Stimulated activated CD8-positive, alpha-beta memory T cell treated with anti-CD3 and anti-CD28 coated beads, Interleukin-4, amount 100 ng/mL, for 48 hours (primary cell): ENCODE measurements around the gene RING1.
"Not testable (repeated sequence)": the region's sequence is repeated elsewhere in the genome, so short reads cannot be mapped to it uniquely, and the experiment has no call there.

ENCODE experiments used
- DNase-seq: peaks from one replicate; pipeline ENCODE4 v3.0.0-alpha.2; 2020

The RING1 gene

GRCh38 chr6:33207552-33208090 is 679 bp upstream of the RING1 start:
- DNase-seq = no peak

GRCh38 chr6:33209856-33210255 is 1.6 kb downstream of the RING1 start:
- no peak for DNase-seq

GRCh38 chr6:33211136-33211535 is 2.8 kb downstream of the RING1 start:
- DNase-seq = no peak

DNA sequence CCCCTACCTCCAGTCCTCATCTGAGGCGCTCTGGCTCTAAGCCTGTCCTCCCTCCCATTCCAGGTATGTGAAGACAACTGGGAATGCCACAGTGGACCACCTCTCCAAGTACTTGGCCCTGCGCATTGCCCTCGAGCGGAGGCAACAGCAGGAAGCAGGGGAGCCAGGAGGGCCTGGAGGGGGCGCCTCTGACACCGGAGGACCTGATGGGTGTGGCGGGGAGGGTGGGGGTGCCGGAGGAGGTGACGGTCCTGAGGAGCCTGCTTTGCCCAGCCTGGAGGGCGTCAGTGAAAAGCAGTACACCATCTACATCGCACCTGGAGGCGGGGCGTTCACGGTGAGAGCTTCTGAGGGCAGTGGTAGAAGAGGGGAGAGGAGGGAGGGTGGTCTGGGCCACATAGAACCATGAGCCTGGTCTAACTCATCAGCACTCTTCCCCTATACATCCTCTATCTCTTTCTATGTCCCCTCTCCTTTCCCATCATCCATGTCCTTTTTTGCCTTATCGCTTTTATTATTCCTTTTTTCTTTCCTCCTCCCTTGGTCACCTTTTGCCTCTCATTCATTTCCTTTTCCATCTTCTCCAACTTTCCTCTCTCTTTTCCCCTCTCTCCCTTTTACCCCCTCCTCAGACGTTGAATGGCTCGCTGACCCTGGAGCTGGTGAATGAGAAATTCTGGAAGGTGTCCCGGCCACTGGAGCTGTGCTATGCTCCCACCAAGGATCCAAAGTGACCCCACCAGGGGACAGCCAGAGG is 3.5 kb downstream of the RING1 start:
- no peak for DNase-seq

GRCh38 chr6:33212857-33213165 is 4.5 kb downstream of the RING1 start:
- no peak for DNase-seq

DNA sequence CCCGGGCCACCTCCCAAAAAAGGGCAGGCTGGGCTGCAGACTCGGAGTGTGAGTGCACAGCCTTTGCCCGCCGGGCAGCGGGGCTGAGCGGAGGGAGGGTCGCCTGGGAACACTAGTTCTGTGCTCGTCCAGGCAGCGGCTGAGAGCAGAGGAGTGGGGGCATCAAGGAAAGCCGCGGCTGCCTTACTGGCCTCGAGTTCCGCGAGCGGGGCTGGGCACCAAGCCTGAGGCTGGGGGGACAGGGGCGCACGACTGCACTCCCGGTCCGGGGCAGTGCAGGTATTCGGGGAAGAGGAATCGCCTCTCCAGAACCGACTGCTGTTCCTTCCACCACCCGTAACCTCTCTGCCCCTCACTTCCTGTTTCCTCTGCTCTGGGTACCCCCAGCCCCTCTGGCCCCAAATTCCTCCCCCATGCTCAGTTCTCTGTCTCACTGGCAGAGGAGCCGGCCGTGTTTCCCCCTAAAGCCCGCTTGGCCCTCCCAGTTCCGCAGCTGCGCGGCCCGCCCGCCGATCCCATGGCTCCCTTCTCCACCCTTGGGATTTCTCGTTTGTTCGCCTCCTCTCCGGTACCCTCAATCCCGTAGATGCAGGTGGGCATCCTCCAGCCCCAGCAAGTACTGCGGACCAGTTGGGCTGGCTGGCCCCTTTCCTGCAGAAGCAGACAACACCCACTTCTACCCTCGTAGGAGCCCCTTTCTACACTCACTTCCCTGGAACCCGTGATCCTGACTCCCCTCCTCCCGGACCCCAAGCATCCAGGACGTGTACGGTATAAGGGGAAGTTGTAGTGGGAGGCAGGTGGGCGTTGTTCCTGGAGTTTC is 5.1 kb downstream of the RING1 start:
- DNase-seq = no peak

DNA sequence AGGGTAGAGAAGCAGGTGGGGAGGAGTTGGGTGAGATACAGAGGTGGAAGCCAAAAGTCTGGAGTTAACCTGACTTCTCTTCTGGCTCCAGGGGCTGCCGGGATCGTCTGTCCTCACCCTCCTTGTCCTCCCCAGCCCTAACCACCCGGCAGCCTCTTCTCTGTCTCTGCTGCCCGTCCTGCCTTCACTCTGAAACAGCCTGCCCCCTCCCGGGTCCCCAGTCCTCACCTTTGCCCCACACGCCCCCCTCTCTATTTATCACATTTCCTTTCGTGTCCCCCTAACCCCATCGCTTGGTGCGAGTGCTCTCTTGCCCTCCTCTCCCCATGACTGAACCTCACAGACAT is 5.7 kb downstream of the RING1 start:
- DNase-seq = no peak

DNA sequence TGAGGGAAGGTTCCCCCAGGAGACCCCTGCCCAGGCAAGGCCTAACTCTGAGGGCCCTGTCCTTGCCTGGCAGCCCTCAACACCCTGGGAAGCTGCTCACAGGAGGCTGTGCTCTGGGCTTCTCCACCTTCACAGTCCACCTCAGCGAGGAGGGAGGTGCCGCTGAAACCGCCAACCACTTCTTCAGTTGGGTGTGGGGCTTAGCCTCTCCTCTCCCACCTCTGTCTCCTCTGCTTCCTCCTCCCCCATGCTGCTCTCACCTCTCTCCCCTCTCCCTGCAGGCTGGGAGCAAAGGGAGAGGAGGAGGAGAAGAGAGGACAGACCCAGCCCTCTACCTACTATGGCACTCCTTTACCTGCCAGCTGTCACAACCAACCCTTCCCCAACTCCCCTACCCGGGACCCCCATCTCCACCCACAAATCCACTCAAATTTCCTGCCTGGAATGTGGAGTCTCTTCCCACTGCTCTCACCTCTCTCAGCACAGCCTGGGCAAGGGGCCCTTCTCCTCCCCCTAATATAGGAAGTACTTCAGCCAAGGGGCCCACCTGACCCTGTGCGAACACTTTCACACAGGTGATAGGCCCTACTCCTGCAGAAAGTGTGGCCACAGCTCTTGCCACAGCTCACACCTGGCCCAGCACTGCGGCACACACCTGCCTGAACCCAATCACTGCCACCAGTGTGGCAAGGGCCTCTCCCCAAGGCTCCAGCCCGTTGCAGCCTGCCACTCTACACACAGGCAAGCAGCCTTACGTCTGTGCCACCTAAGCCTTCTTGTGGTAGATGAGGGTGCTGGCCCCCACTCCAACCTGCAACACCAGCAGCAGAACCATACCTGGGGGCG is 7.2 kb downstream of the RING1 start:
- DNase-seq = no peak

- DNase-seq = no peak
Observed at GRCh38 chr6:33216117-33216649, 7.9 kb downstream of the RING1 start.

DNA sequence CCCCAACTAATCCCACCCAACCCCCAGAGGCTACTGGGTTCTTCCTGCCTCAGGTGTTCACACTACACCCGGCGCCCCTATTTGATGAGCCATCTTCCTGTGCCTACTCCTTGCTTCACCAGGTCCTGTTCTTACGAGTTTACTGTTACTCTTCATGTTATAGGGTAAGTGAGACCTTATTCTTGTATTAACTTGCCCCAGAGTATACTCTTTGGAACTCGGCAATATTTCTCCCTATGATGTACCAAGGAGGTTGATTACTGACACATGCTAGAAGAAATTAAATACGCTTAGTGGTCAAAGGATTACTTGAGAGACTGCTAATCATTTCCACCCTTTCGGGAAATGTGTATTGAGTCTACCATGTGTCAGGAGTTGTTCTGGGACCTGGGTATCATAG is 8.9 kb downstream of the RING1 start:
- no peak for DNase-seq

- no peak for DNase-seq
Observed at GRCh38 chr6:33217681-33218080, 9.4 kb downstream of the RING1 start.

- DNase-seq = not testable (repeated sequence)
Observed at GRCh38 chr6:33226503-33227120, 18.3 kb downstream of the RING1 start.

DNA sequence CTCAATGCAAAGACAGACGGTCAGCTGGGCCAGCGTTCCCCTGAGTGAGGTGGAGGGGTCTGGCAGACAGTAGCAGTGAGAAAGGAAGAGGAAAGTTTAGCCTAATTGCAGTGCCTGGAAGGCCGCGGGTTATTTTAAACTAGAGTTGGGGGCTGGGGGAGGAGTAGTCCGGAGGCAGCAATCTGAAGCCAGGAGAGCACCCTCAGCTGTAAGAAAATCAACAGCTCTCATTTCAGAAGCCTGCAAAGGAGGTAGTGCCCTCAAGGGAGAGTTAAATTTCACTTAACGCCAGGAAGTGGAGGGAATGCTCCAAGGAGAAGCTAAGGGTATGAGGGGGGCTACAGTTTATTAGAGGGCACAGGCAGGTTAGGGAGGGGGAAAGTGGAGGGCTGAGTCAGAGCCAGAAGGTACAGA is 26.9 kb downstream of the RING1 start:
- DNase-seq = no peak

DNA sequence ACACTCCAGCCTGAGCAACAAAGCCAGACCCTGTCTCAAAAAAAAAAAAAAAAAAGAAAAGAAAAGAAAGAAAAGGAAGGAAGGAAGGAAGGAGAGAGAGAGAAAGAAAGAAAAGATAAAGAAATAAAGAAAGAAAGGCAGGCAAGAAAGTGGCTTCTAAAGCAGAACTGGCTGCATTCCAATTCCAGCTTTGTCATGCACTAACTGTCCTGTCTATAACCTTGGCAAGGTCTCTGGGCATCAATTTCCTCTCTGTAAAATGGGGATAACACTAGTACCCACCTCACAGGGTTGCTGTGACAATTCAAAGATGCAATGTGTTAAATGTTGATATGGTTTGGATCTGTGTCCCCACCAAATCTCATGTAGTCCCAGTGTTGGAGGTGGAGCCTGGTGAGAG is 28.0 kb downstream of the RING1 start:
- no peak for DNase-seq

GRCh38 chr6:33236852-33237251 is 28.6 kb downstream of the RING1 start:
- peak; percentile 5 for DNase-seq

DNA sequence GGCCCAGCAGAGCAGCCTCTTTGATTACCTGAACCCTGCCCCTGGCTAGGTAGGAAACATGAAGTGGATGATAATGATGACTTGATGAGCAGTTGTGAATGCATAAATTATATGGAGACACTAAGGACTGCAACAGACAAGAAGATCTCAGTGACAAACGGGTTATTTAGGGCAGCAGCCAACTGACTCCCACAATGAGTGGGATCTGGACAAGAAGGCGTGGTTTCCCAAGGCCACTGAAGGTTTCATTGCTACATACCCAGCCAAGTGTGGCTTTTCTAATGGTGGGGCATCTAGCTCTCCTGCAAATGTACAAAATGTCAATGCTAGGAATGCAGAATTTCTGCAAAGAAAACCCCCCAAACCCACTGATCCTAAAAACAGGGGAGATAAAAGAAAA is 29.4 kb downstream of the RING1 start:
- peak; percentile 4 for DNase-seq

DNA sequence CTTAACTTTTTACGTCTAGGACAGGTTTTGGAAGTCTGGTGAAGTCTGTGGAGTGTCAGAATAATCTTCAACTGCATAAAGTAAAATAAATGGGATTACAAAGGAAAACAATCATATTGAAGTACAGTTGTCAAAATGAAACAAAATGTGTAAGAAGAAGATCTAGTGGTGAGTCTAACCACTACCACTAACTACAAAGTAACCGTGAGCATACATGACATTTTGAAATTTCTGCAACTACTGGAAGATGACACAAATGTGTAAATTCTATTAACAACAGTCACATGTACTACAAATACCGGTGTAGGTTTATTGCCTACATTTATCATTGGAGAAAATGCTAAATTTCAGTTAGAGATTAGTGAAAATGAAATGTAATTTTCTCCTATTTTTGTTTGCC is 33.7 kb downstream of the RING1 start:
- DNase-seq = no peak

GRCh38 chr6:33243476-33243875 is 35.2 kb downstream of the RING1 start:
- DNase-seq = no peak

GRCh38 chr6:33247977-33248642 is 39.8 kb downstream of the RING1 start:
- peak; percentile 97 for DNase-seq

- DNase-seq = peak; percentile 59
Observed at GRCh38 chr6:33248643-33248931, 40.3 kb downstream of the RING1 start.

DNA sequence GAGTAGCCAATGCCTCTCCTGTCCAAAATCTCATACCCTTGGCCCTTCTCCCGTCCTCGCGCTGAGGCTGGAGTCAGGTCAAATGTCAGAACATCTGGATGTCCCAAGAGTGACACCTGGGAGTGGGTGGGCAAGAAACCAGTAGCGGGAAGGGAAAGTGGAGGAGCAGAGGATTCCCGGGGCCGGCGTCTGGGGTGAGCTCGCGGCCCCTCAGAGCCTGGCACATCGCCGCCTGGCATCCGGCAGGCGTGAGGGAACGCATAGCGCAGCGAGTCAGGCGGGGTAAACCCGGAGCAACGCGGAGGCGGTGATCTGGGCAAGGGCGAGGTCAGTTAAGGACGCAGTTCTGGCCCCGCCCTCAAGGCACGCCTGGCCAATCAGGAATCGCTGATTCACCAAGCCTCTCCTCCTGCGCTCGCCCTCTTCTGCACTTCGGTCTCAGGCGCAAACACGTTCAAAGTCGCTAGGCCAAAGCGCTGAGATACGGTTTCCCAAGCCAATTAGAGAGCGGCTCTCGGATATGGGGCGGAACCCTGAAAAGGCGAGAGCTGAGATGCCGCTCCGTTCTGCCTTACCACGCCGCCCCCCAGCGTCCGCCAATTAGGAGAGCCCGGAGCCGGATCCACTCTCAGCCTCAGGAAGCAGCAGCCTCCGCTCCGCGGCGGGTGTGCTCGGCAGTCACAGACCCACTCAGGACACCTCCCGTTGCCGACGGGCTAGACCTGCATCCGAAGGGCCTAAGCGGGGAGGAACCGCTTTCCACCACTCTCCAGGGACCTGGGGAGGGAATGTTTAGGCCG is 40.8 kb downstream of the RING1 start:
- DNase-seq = peak; percentile 96
